Mesenchymal stem cell (in vitro differentiated cells and primary cell): ENCODE results near the gene TMEM233.

Source experiments
- DNase-seq: peaks from one replicate; pipeline ENCODE4 v3.0.0-alpha.2; 2013
- H2AFZ ChIP-seq: one replicate; pipeline ENCODE4 v1.6.1; 2013; ENCODE audit warnings: low read depth, mild to moderate bottlenecking, control low read depth, inconsistent platforms, low read length, moderate library complexity
- H2AK5ac ChIP-seq: 2 replicates; pipeline ENCODE4 v1.6.1; 2013; ENCODE audit warnings: low read length, moderate library complexity, mild to moderate bottlenecking, inconsistent platforms; ENCODE audit not compliant: severe bottlenecking
- H2BK120ac ChIP-seq: one replicate; pipeline ENCODE4 v1.6.1; 2013; ENCODE audit warnings: low read depth, mild to moderate bottlenecking, inconsistent platforms, low read length, moderate library complexity
- H2BK12ac ChIP-seq, 2 experiments: one replicate each; pipeline ENCODE4 v1.6.1; 2013; ENCODE audit warnings: inconsistent platforms in 2 of 2, low read length in 2 of 2, mild to moderate bottlenecking in 2 of 2, moderate library complexity in 2 of 2, control low read depth in 1 of 2
- H2BK15ac ChIP-seq: one replicate; pipeline ENCODE4 v1.6.1; 2013; ENCODE audit warnings: mild to moderate bottlenecking, low read depth, inconsistent platforms; ENCODE audit not compliant: poor library complexity, severe bottlenecking
- H2BK5ac ChIP-seq: 2 replicates; pipeline ENCODE4 v1.6.1; 2013; ENCODE audit warnings: low read depth, mild to moderate bottlenecking, low read length, control low read depth, inconsistent platforms; ENCODE audit not compliant: poor library complexity, severe bottlenecking
- H3K14ac ChIP-seq, 2 experiments: one replicate each; pipeline ENCODE4 v1.6.1; 2013; ENCODE audit warnings: inconsistent platforms in 2 of 2, low read length in 2 of 2, control low read depth in 1 of 2, mild to moderate bottlenecking in 1 of 2, moderate library complexity in 1 of 2
- H3K18ac ChIP-seq, 2 experiments: one replicate each; pipeline ENCODE4 v1.6.1; 2013; ENCODE audit warnings: inconsistent platforms in 2 of 2, low read length in 2 of 2, control low read depth in 1 of 2, low read depth in 1 of 2, mild to moderate bottlenecking in 1 of 2
- H3K23ac ChIP-seq, 2 experiments: one replicate each; pipeline ENCODE4 v1.6.1; 2013; ENCODE audit warnings: inconsistent platforms in 2 of 2, low read length in 2 of 2, mild to moderate bottlenecking in 2 of 2, moderate library complexity in 2 of 2, control low read depth in 1 of 2
- H3K27ac ChIP-seq: 2 replicates; pipeline ENCODE4 v1.5.1; 2013; ENCODE audit warnings: mild to moderate bottlenecking, moderate library complexity, low read length, control low read depth, inconsistent platforms; ENCODE audit not compliant: poor library complexity, severe bottlenecking
- H3K27me3 ChIP-seq, 2 experiments: 2 replicates each; pipeline versions ENCODE4 v1.6.1 to v1.7.0; 2013; ENCODE audit warnings: low read length in 2 of 2, mild to moderate bottlenecking in 2 of 2, moderate library complexity in 2 of 2, control low read depth in 1 of 2, inconsistent platforms in 1 of 2; ENCODE audit not compliant: control insufficient read depth in 1 of 2, insufficient read depth in 1 of 2
- H3K36me3 ChIP-seq, 2 experiments: 2 replicates each; pipeline versions ENCODE4 v1.6.1 to v1.7.0; 2013; ENCODE audit warnings: low read length in 2 of 2, control low read depth in 1 of 2, inconsistent platforms in 1 of 2, low read depth in 1 of 2, mild to moderate bottlenecking in 1 of 2; ENCODE audit not compliant: insufficient read depth in 2 of 2, control insufficient read depth in 1 of 2
- H3K4ac ChIP-seq, 2 experiments: one replicate each; pipeline ENCODE4 v1.6.1; 2013; ENCODE audit warnings: inconsistent platforms in 2 of 2, low read length in 2 of 2, mild to moderate bottlenecking in 2 of 2, moderate library complexity in 2 of 2, control low read depth in 1 of 2, low read depth in 1 of 2
- H3K4me1 ChIP-seq: 2 replicates; pipeline ENCODE4 v1.6.1; 2013; ENCODE audit warnings: low read depth, low read length, control low read depth; ENCODE audit not compliant: control insufficient read depth, insufficient read depth
- H3K4me2 ChIP-seq: 2 replicates; pipeline ENCODE4 v1.6.1; 2013; ENCODE audit warnings: low read length, mild to moderate bottlenecking, inconsistent platforms; ENCODE audit not compliant: poor library complexity, severe bottlenecking
- H3K4me3 ChIP-seq, 2 experiments: 2 replicates each; pipeline versions ENCODE4 v1.5.1 to v1.7.0; 2013; ENCODE audit warnings: low read length in 2 of 2, mild to moderate bottlenecking in 2 of 2, control low read depth in 1 of 2, low read depth in 1 of 2; ENCODE audit not compliant: insufficient read depth in 1 of 2
- H3K79me1 ChIP-seq: replicated peaks from 2 replicates; pipeline ENCODE4 v1.6.1; 2013; ENCODE audit warnings: mild to moderate bottlenecking, control low read depth, low read length, inconsistent platforms; ENCODE audit not compliant: poor library complexity, severe bottlenecking
- H3K9ac ChIP-seq: 2 replicates; pipeline ENCODE4 v1.7.0; 2013; ENCODE audit warnings: mild to moderate bottlenecking, low read length, moderate library complexity
- H3K9me3 ChIP-seq: 2 replicates; pipeline ENCODE4 v1.7.0; 2013; ENCODE audit warnings: mild to moderate bottlenecking, low read length; ENCODE audit not compliant: control insufficient read depth
- H4K8ac ChIP-seq: one replicate; pipeline ENCODE4 v1.6.1; 2013; ENCODE audit warnings: inconsistent platforms, mild to moderate bottlenecking, low read length, moderate library complexity
- H4K91ac ChIP-seq: one replicate; pipeline ENCODE4 v1.6.1; 2013; ENCODE audit warnings: mild to moderate bottlenecking, low read length, inconsistent platforms
- WGBS: methylation state at CpG from one replicate; pipeline ENCODE4 v1.1.7; 2013; ENCODE audit warnings: mixed read lengths; 5-methylcytosine and 5-hydroxymethylcytosine counted together

Gene TMEM233

GRCh38 chr12:119624966-119625365 is 31.4 kb downstream of the TMEM233 start:
- no peaks in the 10 kb centered on the region for H3K79me1 ChIP-seq
- no peaks in the 10 kb centered on the region for H3K9me3 ChIP-seq
- H3K27ac ChIP-seq: no peak overlapping the region
- no peak overlapping the region for H2BK12ac ChIP-seq
- no peak overlapping the region for H4K91ac ChIP-seq
- H3K23ac ChIP-seq: no peak overlapping the region
- H4K8ac ChIP-seq: no peak overlapping the region
- no peak for DNase-seq
- no peak overlapping the region for H2BK15ac ChIP-seq
- 79% methylated on average over 3 of the region's 4 CpGs for WGBS
- no peak overlapping the region for H3K4me3 ChIP-seq
- peaks cover 0 to 4% of the 10 kb centered on the region in 2 experiments for H3K27me3 ChIP-seq
- no peak overlapping the region for H3K9ac ChIP-seq
- H3K4me2 ChIP-seq: no peak overlapping the region
- H3K18ac ChIP-seq: no peak overlapping the region
- no peak overlapping the region for H2AK5ac ChIP-seq
- H3K4me1 ChIP-seq: no peaks in the 10 kb centered on the region
- H2AFZ ChIP-seq: no peak overlapping the region
- no peak overlapping the region for H2BK120ac ChIP-seq
- H3K4ac ChIP-seq: no peak overlapping the region
- no peak overlapping the region for H2BK5ac ChIP-seq
- H3K36me3 ChIP-seq: no peaks in the 10 kb centered on the region
- no peak overlapping the region for H3K14ac ChIP-seq

GRCh38 chr12:119627019-119627643 is 33.6 kb downstream of the TMEM233 start:
- no peaks in the 10 kb centered on the region for H3K79me1 ChIP-seq
- no peak overlapping the region for H3K4ac ChIP-seq
- no peak overlapping the region for H3K23ac ChIP-seq
- no peak overlapping the region for H4K8ac ChIP-seq
- no peaks in the 10 kb centered on the region for H3K9me3 ChIP-seq
- no peak overlapping the region for H2BK12ac ChIP-seq
- H2BK5ac ChIP-seq: no peak overlapping the region
- H4K91ac ChIP-seq: no peak overlapping the region
- peaks cover 0 to 4% of the 10 kb centered on the region in 2 experiments for H3K27me3 ChIP-seq
- no peak overlapping the region for H2AK5ac ChIP-seq
- H2BK120ac ChIP-seq: no peak overlapping the region
- H3K27ac ChIP-seq: no peak overlapping the region
- H3K4me1 ChIP-seq: no peaks in the 10 kb centered on the region
- H3K4me2 ChIP-seq: no peak overlapping the region
- H3K14ac ChIP-seq: no peak overlapping the region
- DNase-seq: no peak
- H3K4me3 ChIP-seq: no peak overlapping the region
- no peaks in the 10 kb centered on the region for H3K36me3 ChIP-seq
- no peak overlapping the region for H2BK15ac ChIP-seq
- no peak overlapping the region for H2AFZ ChIP-seq
- no peak overlapping the region for H3K18ac ChIP-seq
- no peak overlapping the region for H3K9ac ChIP-seq
- 67% methylated on average over 6 of the region's 6 CpGs for WGBS

- no peak overlapping the region for H3K4me2 ChIP-seq
- H2AFZ ChIP-seq: no peak overlapping the region
- H3K9me3 ChIP-seq: no peaks in the 10 kb centered on the region
- WGBS: 66% methylated on average over 4 of the region's 6 CpGs
- no peak overlapping the region for H2BK15ac ChIP-seq
- no peak overlapping the region for H3K9ac ChIP-seq
- H3K27me3 ChIP-seq: peaks cover 0 to 2% of the 10 kb centered on the region in 2 experiments
- H3K14ac ChIP-seq: no peak overlapping the region
- H2BK5ac ChIP-seq: no peak overlapping the region
- DNase-seq: no peak
- no peak overlapping the region for H2BK12ac ChIP-seq
- no peaks in the 10 kb centered on the region for H3K4me1 ChIP-seq
- no peak overlapping the region for H3K4me3 ChIP-seq
- no peak overlapping the region for H4K91ac ChIP-seq
- H3K4ac ChIP-seq: no peak overlapping the region
- no peak overlapping the region for H3K23ac ChIP-seq
- H3K18ac ChIP-seq: no peak overlapping the region
- H3K79me1 ChIP-seq: no peaks in the 10 kb centered on the region
- no peak overlapping the region for H2AK5ac ChIP-seq
- no peak overlapping the region for H4K8ac ChIP-seq
- no peak overlapping the region for H2BK120ac ChIP-seq
- H3K27ac ChIP-seq: no peak overlapping the region
- H3K36me3 ChIP-seq: no peaks in the 10 kb centered on the region
Measured at GRCh38 chr12:119627686-119628085, 34.1 kb downstream of the TMEM233 start.

DNA sequence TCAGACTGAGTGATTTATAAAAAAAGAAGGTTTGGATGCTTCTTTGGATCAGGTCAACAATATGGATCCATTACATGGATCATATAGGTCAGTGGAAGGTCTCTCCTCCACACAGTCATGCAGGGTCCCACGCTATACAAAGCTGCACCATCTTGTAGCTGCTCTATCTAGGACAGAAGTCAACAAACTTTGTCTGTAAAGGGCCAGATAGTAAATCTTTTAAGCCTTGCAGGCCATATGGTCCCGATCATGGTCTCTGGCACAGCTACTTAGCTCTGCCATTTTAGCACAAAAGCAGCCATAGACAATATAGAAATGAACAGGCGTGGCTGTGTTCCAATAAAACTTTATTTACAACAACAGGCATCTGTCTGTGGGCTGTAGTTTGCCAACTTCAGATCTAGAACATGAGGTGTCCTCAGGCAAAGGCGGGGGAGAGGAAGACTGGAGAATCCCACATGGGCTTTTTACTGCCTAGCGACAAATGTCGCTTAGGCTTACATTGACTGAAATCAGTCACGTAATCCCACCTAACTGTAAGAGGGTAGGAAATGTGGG is 36.7 kb downstream of the TMEM233 start:
- Histone ChIP-seq H4K8ac (no peak overlapping the region), H3K4me2 (no peak overlapping the region), H2BK12ac (no peak overlapping the region), H3K18ac (no peak overlapping the region), H2BK5ac (no peak overlapping the region), H2AK5ac (no peak overlapping the region), H3K36me3 (no peaks in the 10 kb centered on the region), H3K4ac (no peak overlapping the region), H3K27ac (no peak overlapping the region), H3K4me3 (no peak overlapping the region), H4K91ac (no peak overlapping the region), H3K4me1 (no peaks in the 10 kb centered on the region), H3K14ac (no peak overlapping the region), H3K9me3 (no peaks in the 10 kb centered on the region), H3K79me1 (no peaks in the 10 kb centered on the region), H3K9ac (no peak overlapping the region), H3K27me3 (no peaks in the 10 kb centered on the region), H2BK15ac (no peak overlapping the region), H2BK120ac (no peak overlapping the region), H2AFZ (no peak overlapping the region), H3K23ac (no peak overlapping the region)
- 66% methylated on average over 5 of the region's 7 CpGs for WGBS
- DNase-seq: no peak
